CD4-positive, CD25-positive, alpha-beta regulatory T cell (primary cell): ENCODE results near the gene VAX1. TPM values are rescaled to one million over a fixed set of nuclear protein-coding genes. Genes with fewer than 3 reads are reported as not detected.
"Not testable (repeated sequence)": the region's sequence is repeated elsewhere in the genome, so short reads cannot be mapped to it uniquely, and the experiment has no call there.

Experiments used
- ATAC-seq, 2 donors: fragments of 150-1000 bp; cut with Tn5 transposase; one replicate each; pipeline ENCODE4 v1.10.0; 2021; ENCODE audit warnings: low read depth in 2 of 2, moderate number of reproducible peaks in 2 of 2, moderate library complexity in 1 of 2
- DNase-seq, 3 donors: peaks; one replicate each; pipeline versions ENCODE4 v3.0.0 to v3.0.0-alpha.2; 2012 to 2022; ENCODE audit warnings: mixed read lengths in 1 of 3
- H3K27ac ChIP-seq: one replicate; pipeline ENCODE4 v1.7.0; 2013; ENCODE audit warnings: mild to moderate bottlenecking, low read length; ENCODE audit not compliant: insufficient read depth, poor library complexity, severe bottlenecking
- H3K27me3 ChIP-seq: one replicate; pipeline ENCODE4 v1.7.0; 2013; ENCODE audit warnings: low read length; ENCODE audit not compliant: control insufficient read depth, insufficient read depth
- H3K36me3 ChIP-seq: one replicate; pipeline ENCODE4 v1.7.0; 2013; ENCODE audit warnings: mild to moderate bottlenecking, low read length, moderate library complexity; ENCODE audit not compliant: control insufficient read depth, insufficient read depth
- H3K4me1 ChIP-seq: 2 replicates; pipeline ENCODE4 v1.7.0; 2013; ENCODE audit warnings: mild to moderate bottlenecking, low read length; ENCODE audit not compliant: insufficient read depth, control insufficient read depth, poor library complexity, severe bottlenecking
- H3K4me3 ChIP-seq: one replicate; pipeline ENCODE4 v1.7.0; 2013; ENCODE audit warnings: low read depth, mild to moderate bottlenecking, low read length, moderate library complexity
- H3K9me3 ChIP-seq, 2 experiments: 1 replicate in 1 of 2; 2 replicates in 1 of 2; pipeline ENCODE4 v1.7.0; 2013; ENCODE audit warnings: low read length in 2 of 2, mild to moderate bottlenecking in 1 of 2, moderate library complexity in 1 of 2; ENCODE audit not compliant: control insufficient read depth in 2 of 2
- H3K27ac Mint-ChIP-seq, 3 donors: one replicate each; pipeline ENCODE4 v1.8.0; 2020 to 2022; ENCODE audit warnings: mild to moderate bottlenecking in 3 of 3, mixed read lengths in 3 of 3, moderate library complexity in 2 of 3
- H3K27me3 Mint-ChIP-seq: one replicate; pipeline ENCODE4 v1.8.0; 2022; ENCODE audit warnings: mild to moderate bottlenecking, mixed read lengths
- H3K36me3 Mint-ChIP-seq: one replicate; pipeline ENCODE4 v1.8.0; 2020; ENCODE audit warnings: mixed read lengths
- H3K4me1 Mint-ChIP-seq, 4 donors: one replicate each; pipeline ENCODE4 v1.8.0; 2020 to 2022; ENCODE audit warnings: mixed read lengths in 4 of 4, mild to moderate bottlenecking in 1 of 4
- H3K4me3 Mint-ChIP-seq, 4 donors: one replicate each; pipeline ENCODE4 v1.8.0; 2020 to 2022; ENCODE audit warnings: mild to moderate bottlenecking in 4 of 4, mixed read lengths in 4 of 4, moderate library complexity in 3 of 4
- H3K9me3 Mint-ChIP-seq, 7 donors: one replicate each; pipeline ENCODE4 v1.8.0; 2020 to 2022; ENCODE audit warnings: mixed read lengths in 7 of 7, mild to moderate bottlenecking in 3 of 7, moderate library complexity in 2 of 7
- polyA plus RNA-seq, 4 donors: library from polyadenylated mRNA; unstranded; fragments of 300-500 nt; fragmentation: Illumina TruSeq; gene quantifications; one replicate each; pipeline ENCODE4 v1.2.3, GENCODE V29; 2021
- total RNA-seq: library from RNA; stranded (reverse); gene quantifications from one replicate; pipeline ENCODE4 v1.2.3, GENCODE V29; 2022

Gene VAX1
- total and polyA plus RNA-seq, 5 donors from 2014 or later, result not detected

DNA sequence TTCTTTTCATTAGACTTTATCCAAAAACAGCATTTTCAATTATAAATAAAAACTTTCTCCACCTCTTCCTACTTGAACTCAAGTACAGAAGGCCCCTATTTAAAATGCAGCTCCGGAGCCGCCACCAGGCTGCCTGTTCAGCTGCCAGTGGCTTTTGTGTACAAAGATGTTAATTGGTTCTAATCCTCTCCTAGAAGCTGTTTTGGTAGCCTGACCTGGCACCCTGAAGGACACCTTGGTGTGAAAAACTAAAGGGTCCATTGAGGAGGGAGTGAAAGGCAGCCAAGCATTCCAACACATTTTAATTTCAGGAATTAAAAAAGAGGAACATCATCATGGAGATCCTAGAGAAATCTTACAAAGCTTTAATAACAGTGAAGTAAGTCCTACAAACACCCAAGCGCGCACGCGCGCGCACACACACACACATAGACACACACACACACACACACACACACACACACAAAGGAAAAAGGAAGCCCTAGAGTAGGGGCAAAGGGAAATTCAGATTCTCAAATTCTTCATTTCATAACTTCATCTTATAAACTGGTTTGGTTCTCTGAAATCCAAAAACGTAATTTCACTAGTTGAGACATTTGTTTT is 41.4 kb downstream of the VAX1 start:
- no peak for DNase-seq
- Histone ChIP-seq H3K4me1 (no peaks in the 10 kb centered on the region), H3K4me3 (no peak overlapping the region), H3K36me3 (no peaks in the 10 kb centered on the region), H3K27me3 (no peaks in the 10 kb centered on the region), H3K9me3 (no peaks in the 10 kb centered on the region), H3K27ac (no peak overlapping the region)
- Mint-ChIP-seq H3K9me3 (no peaks in the 10 kb centered on the region), H3K27ac (no peak overlapping the region), H3K4me1 (no peaks in the 10 kb centered on the region), H3K4me3 (no peak overlapping the region), H3K27me3 (peaks cover 5% of the 10 kb centered on the region), H3K36me3 (no peaks in the 10 kb centered on the region)
- no peak for ATAC-seq

DNA sequence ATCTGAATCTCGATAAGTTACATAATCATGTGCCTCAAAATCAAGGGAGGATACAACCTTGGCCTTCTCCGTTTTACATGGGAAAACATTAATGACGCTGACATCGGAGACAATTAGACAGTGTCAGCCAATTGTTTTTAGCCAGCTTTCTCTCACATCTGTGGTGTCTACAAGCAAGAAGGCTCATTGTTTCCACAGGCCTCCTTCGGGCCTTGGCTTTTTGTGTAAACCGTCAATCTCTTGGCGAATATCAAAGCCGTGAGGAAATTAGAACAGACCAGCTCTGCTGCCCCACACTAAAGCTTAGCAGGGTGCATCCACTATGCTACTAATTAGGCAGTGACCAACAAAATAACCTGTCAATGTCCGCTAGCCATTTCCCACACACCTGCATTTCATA is 43.2 kb downstream of the VAX1 start:
- Mint-ChIP-seq H3K4me3 (no peak overlapping the region), H3K4me1 (no peaks in the 10 kb centered on the region), H3K27me3 (peaks cover 5% of the 10 kb centered on the region), H3K27ac (no peak overlapping the region), H3K36me3 (no peaks in the 10 kb centered on the region), H3K9me3 (no peaks in the 10 kb centered on the region)
- Histone ChIP-seq H3K9me3 (no peaks in the 10 kb centered on the region), H3K27ac (no peak overlapping the region), H3K4me3 (no peak overlapping the region), H3K4me1 (no peaks in the 10 kb centered on the region), H3K36me3 (no peaks in the 10 kb centered on the region), H3K27me3 (no peaks in the 10 kb centered on the region)
- DNase-seq, result no peak
- no peak for ATAC-seq

DNA sequence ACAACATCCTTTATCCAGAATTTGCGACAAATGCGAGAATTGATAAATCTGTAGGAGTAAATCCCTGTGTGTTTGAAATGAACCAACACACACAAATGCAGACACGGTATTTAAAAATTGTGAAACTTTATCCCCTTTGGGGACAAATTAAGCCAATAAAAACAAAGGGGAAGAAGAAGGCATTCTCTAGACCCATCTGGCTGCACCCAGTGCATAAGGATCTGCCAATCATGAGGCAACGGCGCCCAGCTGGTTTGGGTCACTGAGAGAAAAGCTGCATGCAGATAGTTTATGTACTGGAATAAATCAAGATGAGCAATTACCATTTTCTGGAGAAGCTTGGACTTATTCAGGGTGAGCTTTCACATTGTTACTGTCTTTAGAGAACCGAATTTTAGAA is 45.7 kb downstream of the VAX1 start:
- H3K27me3 ChIP-seq, result no peaks in the 10 kb centered on the region
- peaks cover 12% of the 10 kb centered on the region for H3K27me3 Mint-ChIP-seq
- no peaks in the 10 kb centered on the region for H3K9me3 ChIP-seq
- H3K27ac Mint-ChIP-seq, result no peak overlapping the region
- H3K36me3 ChIP-seq, result no peaks in the 10 kb centered on the region
- H3K4me3 Mint-ChIP-seq, result no peak overlapping the region
- no peaks in the 10 kb centered on the region for H3K4me1 ChIP-seq
- ATAC-seq (no peak), DNase-seq (no peak)
- H3K4me3 ChIP-seq, result no peak overlapping the region
- no peaks in the 10 kb centered on the region for H3K9me3 Mint-ChIP-seq
- H3K36me3 Mint-ChIP-seq, result no peaks in the 10 kb centered on the region
- H3K4me1 Mint-ChIP-seq, result no peaks in the 10 kb centered on the region
- H3K27ac ChIP-seq, result no peak overlapping the region

DNA sequence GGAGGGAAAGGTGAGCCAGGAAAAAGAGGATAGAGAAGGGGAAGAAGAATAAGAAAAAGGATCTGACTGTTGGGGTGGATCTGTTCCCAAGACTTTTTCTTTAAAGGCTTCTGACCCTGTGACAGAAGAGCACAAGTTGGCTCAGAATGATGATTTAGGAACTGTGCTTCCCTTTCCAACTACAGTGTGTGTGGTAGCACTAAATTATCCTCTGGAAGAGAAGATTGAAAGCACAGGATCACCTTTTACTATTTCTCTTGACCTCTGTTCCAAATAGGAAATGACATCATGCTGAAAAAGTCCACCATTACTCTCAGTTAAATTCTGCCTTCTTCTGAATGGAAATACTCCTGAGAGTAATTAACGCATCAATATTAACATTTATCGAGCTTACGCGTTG is 47.2 kb downstream of the VAX1 start:
- no peak overlapping the region for H3K4me3 Mint-ChIP-seq
- H3K36me3 Mint-ChIP-seq, result no peaks in the 10 kb centered on the region
- ATAC-seq, result no peak

DNA sequence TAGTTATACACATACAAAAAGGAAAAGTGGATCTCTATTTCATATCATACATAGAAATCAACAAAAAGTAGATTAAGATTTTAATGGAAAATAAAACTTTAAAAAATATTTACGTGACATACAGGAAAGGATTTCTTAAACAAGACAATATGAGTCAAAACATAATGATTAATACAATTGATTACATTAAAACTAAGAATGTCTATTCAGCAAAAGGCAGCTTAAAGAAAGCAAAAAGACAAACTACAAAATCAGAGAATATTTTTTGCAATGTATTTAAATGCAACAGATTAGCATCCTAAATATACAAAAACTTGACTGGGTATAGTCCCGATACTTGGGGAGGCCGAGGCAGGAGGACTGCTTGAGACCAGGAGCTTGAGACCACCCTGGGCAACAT is 50.5 kb downstream of the VAX1 start:
- Histone ChIP-seq H3K27me3 (no peaks in the 10 kb centered on the region), H3K4me1 (no peaks in the 10 kb centered on the region), H3K27ac (no peak overlapping the region), H3K4me3 (no peak overlapping the region), H3K36me3 (no peaks in the 10 kb centered on the region), H3K9me3 (no peaks in the 10 kb centered on the region)
- ATAC-seq, result no peak
- no peak for DNase-seq
- Mint-ChIP-seq H3K4me1 (no peaks in the 10 kb centered on the region), H3K4me3 (no peak overlapping the region), H3K27ac (no peak overlapping the region), H3K9me3 (peaks cover 0 to 3% (median 0%) of the 10 kb centered on the region in 7 donors), H3K36me3 (no peaks in the 10 kb centered on the region), H3K27me3 (peaks cover 15% of the 10 kb centered on the region)

More for the DNA sequence above, 47.2 kb downstream of the VAX1 start:
- no peak overlapping the region for H3K4me3 ChIP-seq
- no peaks in the 10 kb centered on the region for H3K9me3 Mint-ChIP-seq
- DNase-seq, result no peak
- H3K27me3 ChIP-seq, result no peaks in the 10 kb centered on the region
- no peaks in the 10 kb centered on the region for H3K36me3 ChIP-seq
- no peak overlapping the region for H3K27ac Mint-ChIP-seq
- H3K4me1 Mint-ChIP-seq, result no peaks in the 10 kb centered on the region
- H3K27me3 Mint-ChIP-seq, result peaks cover 15% of the 10 kb centered on the region
- no peaks in the 10 kb centered on the region for H3K4me1 ChIP-seq
- no peaks in the 10 kb centered on the region for H3K9me3 ChIP-seq
- no peak overlapping the region for H3K27ac ChIP-seq

DNA sequence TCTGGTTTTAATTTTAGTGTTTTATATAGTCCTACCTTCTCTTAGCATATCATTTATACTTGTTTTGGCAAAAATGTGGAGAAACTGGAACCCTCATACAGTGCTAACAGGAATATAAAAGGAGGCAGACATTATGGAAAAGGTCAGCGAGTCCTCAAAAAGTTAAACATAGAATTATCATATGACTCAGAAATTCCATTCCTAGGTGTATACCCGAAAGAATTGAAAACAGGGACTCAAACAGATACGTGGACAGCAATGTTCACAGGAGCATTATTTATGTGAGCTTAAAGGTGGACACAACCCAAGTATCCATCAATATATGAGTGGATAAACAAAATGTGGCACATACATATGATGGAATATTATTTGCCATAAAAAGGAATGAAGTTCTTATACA is 51.5 kb downstream of the VAX1 start:
- H3K36me3 Mint-ChIP-seq, result no peaks in the 10 kb centered on the region
- no peaks in the 10 kb centered on the region for H3K4me1 ChIP-seq
- H3K27ac ChIP-seq, result no peak overlapping the region
- peaks cover 15% of the 10 kb centered on the region for H3K27me3 Mint-ChIP-seq
- H3K36me3 ChIP-seq, result no peaks in the 10 kb centered on the region
- H3K9me3 ChIP-seq, result no peaks in the 10 kb centered on the region
- H3K4me1 Mint-ChIP-seq, result no peaks in the 10 kb centered on the region
- H3K4me3 Mint-ChIP-seq, result no peak overlapping the region
- ATAC-seq (no peak), DNase-seq (no peak)
- H3K9me3 Mint-ChIP-seq, result peaks cover 0 to 3% (median 0%) of the 10 kb centered on the region in 7 donors
- no peaks in the 10 kb centered on the region for H3K27me3 ChIP-seq
- no peak overlapping the region for H3K4me3 ChIP-seq
- no peak overlapping the region for H3K27ac Mint-ChIP-seq

DNA sequence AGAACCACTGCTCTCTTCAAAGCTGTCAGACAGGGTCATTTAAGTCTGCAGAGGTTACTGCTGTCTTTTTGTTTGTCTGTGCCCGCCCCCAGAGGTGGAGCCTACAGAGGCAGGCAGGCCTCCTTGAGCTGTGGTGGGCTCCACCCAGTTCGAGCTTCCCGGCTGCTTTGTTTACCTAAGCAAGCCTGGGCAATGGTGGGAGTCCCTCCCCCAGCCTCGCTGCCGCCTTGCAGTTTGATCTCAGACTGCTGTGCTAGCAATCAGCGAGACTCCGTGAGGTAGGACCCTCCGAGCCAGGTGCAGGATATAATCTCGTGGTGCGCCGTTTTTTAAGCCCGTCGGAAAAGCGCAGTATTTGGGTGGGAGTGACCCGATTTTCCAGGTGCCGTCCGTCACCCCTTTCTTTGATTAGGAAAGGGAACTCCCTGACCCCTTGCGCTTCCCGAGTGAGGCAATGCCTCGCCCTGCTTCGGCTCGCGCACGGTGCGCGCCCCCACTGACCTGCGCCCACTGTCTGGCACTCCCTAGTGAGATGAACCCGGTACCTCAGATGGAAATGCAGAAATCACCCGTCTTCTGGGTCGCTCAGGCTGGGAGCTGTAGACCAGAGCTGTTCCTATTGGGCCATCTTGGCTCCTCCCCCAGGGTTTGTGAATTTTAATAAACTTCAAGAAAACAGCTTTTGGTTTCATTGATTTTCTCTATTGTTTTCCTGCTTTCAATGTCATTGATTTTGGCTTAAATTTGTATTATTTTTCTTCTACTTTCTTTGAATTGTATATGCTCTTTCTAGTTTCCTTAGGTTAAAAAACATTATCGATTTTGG is 53.4 kb downstream of the VAX1 start:
- not testable (repeated sequence) for H3K4me3 ChIP-seq, H3K9me3 ChIP-seq, DNase-seq, ATAC-seq, H3K36me3 ChIP-seq, H3K9me3 Mint-ChIP-seq, H3K4me3 Mint-ChIP-seq, H3K27ac Mint-ChIP-seq, H3K4me1 Mint-ChIP-seq, H3K27ac ChIP-seq, H3K36me3 Mint-ChIP-seq, H3K4me1 ChIP-seq, H3K27me3 ChIP-seq
- peaks cover 15% of the 10 kb centered on the region for H3K27me3 Mint-ChIP-seq
